Forelimb muscle (tissue), 1 donor: ENCODE measurements around the gene NR1H3. TPM values are rescaled to one million over a fixed set of nuclear protein-coding genes. Genes with fewer than 3 reads are reported as not detected.
"Not testable (repeated sequence)": the region's sequence is repeated elsewhere in the genome, so short reads cannot be mapped to it uniquely, and the experiment has no call there.

ENCODE experiments used
- DNase-seq: peaks from one replicate; pipeline ENCODE4 v3.0.0-alpha.2; 2013; ENCODE audit warnings: low read depth
- polyA plus RNA-seq: library from polyadenylated mRNA; unstranded; fragments of 120-200 nt; gene quantifications from one replicate; pipeline ENCODE4 v1.2.1, GENCODE V29; 2013; ENCODE audit not compliant: insufficient read length

The NR1H3 gene
- 16.2 TPM for polyA plus RNA-seq

DNA sequence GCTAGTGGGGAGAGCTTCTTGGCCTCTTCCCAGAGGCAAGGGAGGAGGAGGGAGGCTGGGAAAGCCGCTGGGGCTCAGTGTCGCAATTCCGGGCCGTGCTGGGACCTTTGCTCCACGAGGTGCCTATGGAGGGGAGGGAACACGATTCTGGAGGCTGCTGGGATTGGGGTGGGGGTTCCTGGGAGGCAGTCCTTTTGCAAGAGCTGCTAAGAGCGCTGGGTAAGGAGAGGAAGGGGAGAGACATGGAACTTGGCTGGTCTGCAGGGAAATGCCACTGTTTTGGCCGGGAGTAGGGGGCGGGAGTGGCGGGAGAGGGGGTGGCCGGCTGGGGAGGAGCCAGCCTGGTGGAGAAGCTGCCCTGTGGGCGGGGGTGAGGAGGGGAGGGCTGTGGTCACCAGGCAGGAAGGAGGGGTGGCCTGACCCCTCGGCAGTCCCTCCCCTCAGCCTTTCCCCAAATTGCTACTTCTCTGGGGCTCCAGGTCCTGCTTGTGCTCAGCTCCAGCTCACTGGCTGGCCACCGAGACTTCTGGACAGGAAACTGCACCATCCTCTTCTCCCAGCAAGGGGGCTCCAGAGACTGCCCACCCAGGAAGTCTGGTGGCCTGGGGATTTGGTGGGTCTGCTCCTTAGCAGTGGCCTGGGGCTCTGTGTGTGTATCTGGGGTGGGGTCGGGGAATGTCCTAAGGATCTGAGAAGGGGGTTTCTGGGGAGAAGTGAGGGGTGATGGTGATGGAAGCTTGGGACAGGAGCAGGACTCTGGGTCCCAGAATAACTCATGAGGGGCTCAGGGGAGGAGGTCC lies at the start of gene NR1H3:
Gene NR1H3, plus strand, starts transcription at position 480 of the 800 bp plus-strand sequence. CDS start 1,221 bp downstream, outside the sequence.
- no peak for DNase-seq

DNA sequence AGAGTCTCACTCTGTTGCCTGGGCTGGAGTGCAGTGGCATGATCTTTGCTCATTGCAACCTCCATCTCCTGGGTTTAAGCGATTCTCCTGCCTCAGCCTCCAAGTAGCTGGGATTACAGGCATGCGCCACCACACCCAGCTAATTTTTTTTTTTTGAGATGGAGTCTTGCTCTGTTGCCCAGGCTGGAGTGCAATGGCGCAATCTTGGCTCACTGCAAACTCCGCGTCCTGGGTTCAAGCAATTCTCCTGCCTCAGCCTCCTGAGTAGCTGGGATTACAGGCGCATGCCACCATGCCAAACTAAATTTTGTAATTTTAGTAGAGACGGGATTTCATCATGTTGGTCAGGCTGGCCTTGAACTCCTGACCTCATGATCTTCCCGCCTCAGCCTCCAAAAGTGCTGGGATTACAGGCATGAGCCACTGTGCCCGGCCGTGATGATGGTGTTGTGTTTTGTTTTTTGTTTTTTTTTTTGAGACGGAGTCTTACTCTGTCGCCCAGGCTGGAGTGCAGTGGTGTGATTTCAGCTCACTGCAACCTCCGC lies 49.7 kb upstream of the NR1H3 start:
- DNase-seq: not testable (repeated sequence)

DNA sequence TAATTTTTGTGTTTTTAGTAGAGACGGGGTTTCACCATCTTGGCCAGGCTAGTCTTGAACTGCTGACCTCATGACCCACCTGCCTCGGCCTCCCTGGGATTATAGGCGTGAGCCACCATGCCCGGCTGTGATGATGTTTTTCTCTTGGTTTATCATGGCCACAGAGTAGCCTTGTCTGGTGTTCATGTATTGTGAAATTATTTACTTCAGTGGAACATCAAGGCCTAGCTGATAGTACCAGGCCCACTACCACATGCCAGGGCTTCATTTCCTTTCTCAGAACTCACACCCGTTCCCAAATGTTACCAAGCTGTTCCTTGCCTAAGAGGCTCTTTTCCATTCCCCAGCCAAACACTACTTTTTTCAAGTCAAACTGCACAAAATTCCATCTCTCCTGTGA lies 49.2 kb upstream of the NR1H3 start:
- DNase-seq: no peak

DNA sequence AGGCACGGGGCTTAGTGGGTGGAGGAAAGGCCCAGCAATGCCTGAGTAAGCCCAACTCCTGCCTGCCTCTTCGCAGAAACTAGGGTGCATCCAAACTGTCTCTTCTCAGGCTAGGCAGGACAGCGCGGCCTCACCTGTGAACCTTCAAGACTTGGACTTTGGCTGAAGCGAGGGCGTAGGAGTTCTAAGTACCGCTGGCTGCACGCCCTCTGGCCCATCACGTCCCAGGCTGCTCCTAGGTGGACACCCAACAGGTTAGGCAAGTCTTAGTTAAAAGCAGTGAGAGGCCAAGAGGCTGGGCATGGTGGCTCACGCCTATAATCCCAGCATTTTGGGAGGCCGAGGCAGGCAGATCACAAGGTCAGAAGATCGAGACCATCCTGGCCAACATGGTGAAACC lies 44.9 kb upstream of the NR1H3 start:
- no peak for DNase-seq

DNA sequence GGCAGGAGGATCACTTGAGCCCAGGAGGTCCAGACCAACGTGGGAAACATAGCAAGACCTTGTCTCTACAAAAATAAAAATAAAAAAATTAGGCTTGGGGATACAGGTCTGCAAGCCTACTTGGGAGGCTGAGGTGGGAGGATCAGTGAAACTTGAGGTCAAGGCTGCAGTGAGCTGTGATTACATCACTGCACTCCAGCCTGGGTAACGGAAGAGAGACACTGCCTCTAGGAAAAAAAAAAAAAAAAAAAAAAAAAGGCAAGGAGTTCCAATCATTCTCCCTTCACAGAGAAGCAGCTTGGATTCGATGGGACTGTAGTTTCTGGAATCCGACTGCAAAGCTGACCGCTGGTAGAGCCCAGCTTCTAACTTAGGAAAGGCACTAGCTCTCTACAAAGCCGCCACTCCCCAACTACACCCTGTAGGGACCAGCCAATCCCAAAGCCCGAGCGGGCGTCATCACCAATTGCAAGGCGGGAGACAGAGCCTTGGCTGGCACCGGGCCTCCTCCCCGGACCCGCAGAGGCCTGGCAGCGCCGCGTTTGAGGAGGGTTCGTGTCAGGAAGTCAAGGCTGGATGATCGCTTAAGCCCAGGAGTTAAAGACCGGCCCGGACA lies 43.7 kb upstream of the NR1H3 start:
- no peak for DNase-seq

DNA sequence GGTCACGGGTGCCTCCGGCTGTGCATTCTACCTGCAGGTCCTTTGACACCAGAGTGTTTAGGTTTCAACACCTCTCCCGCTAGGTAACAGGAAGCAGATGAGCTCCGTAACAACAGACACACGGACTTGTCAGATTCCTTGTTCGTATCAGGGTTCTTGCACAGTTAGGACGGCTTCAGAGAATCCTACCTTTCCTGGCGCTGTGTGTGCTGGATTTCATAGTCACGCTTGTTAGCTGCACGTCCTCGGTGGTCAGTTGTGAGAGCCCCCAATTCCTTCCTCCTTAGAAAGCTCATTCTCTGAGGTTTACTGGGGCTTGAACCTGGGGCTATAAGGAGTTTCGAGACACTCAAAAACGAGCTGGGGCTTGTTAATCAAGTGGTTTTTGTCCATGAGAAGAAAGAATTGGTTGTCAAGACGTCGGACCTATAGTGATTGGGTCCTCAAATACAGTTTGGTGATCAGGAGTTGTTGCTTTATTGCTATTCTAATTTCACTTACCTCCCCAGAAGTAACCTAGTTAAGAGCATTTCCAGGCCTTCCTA lies 42.4 kb upstream of the NR1H3 start:
- no peak for DNase-seq

DNA sequence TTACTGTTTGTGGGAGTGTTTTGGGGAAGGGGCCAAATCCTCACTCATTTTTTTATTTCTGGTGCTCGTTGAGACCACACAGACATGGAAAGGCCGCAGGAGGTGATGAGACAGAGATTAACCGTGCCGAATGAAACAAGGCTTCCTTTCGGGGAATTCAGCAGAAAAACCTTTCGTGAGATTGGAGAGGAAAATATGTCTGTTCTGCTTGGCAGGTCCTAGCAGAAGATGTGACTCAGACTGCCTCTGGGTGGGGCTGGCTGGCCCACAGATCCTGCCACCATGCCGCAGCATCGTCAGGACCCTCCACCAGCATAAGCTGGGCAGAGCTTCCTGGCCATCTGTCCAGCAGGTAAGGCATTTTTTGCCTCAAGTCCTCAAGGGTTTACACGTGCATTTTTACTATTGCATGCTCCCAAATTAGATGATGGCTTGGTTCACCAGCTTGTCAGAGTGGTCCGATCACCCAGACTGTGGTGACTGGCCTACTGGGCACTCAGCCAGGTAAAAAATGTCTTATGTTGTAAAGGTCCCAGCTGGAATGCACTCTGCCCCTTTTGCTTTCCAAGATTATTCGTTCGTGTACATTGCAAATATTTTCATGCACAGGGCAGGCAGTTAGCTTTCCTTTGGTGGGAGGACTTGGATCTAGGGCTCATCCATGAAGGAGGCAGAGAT lies 41.5 kb upstream of the NR1H3 start:
- DNase-seq: no peak

DNA sequence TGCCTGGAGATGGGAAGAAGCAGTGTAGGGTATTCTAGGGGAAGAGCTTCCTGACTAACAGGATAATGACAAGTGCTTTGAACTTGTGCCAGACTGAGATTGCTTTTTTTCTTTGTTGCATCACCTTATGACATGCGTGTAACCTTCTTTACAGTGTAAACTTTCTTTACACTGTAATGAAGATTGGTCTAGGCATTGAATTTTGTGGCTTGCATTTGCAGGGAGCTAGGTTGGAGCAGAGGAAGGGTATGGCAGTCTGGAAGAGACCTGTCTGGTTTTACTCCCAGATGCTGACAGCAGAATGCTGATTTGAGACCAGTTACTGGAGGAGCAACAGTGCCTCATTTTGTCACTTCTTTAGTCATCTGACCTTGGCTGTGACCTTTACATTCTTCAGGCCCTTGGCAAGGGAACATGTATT lies 37.4 kb upstream of the NR1H3 start:
- DNase-seq: no peak

DNA sequence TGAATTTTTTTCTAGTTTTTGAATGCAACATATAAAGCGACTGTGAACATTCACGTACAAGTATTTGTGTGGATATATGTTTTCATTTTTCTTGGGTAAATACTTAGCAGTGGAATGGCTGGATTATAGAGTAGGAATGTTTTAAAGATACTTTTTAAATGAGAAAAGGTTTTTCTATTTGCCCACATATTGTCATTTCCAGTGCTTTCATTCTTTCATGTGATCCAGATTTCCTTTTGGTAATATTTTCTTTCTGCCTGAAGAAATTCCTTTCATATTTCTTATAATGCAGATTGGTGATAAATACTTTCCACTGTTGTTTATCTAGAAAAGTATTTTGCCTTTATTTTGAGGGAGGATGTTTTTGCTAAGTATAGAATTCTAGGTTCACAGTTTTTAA lies 35.1 kb upstream of the NR1H3 start:
- DNase-seq: no peak

DNA sequence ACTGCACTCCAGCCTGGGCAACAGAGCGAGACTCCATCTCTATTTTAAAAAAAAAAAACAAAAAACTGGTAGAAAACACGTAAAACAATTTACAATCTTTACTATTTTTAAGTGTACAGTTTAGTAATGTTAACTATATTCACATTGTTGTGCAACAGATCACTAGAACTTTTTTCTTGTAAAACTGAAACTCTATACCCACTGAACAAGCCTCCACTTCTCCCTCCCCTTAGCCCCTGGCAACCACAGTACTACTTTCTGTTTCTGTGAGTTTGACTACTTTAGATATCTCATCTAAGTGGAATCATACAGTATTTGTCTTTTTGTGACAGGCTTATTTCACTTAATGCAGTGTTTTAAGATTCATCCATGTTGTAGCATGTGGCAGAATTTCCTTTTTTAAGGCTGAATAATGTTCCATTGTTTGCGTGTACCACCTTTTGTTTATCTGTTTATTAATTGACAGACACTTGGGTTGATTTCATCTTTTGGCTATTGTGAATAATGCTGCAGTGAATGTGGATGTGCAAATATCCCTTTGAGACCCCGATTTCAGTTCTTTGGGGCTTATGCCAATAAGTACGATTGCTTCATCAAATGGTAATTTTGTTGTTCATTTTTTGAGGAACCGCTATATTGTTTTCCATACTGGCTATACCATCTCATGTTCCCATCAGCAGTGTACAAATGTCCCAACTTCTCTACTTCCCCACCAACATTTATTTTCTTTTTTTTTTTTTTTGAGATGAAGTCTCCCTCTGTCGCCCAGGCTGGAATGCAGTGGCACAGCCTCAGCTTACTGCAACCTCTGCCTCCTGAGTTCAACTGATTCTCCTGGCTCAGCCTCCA lies 32.0 kb upstream of the NR1H3 start:
- DNase-seq: no peak

DNA sequence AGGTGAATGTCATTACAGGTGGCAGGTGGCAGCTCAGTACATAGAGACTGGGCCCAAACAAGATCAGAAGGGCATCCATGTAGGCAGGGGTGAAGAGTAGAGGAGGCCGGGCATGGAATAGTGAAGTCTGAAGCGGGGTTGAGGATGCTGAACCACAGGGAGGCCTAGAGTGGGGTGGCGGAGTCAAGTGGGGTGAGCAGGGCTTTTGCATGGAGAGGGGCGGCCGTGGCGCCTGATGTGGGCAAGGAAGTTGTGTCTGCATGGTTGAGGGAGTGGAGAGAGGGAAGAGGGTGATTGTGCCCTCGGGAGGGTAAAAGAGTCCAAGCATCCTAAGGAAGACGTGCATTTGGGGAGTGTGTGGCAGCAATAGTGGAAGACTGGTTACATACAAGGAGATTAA lies 28.6 kb upstream of the NR1H3 start:
- no peak for DNase-seq

DNA sequence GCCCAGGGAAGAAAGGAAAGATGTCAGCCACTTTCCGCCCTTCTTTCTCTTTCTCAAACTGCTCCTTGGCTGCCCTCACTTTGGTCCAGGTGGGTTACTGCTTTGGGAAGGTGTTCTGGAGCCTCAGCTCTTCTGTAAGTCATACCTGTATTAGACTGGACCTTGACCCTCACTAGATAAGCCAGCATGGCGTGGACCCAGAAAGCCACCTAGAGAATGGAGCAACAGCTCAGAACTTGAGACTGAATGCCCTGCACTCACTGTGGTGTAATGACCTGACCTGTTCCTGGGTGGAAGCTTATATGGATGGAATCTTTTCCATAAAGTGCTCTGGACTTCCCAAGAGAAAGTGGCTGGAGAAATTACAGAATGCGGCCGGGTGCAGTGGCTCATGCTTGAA lies 24.7 kb upstream of the NR1H3 start:
- DNase-seq: no peak

DNA sequence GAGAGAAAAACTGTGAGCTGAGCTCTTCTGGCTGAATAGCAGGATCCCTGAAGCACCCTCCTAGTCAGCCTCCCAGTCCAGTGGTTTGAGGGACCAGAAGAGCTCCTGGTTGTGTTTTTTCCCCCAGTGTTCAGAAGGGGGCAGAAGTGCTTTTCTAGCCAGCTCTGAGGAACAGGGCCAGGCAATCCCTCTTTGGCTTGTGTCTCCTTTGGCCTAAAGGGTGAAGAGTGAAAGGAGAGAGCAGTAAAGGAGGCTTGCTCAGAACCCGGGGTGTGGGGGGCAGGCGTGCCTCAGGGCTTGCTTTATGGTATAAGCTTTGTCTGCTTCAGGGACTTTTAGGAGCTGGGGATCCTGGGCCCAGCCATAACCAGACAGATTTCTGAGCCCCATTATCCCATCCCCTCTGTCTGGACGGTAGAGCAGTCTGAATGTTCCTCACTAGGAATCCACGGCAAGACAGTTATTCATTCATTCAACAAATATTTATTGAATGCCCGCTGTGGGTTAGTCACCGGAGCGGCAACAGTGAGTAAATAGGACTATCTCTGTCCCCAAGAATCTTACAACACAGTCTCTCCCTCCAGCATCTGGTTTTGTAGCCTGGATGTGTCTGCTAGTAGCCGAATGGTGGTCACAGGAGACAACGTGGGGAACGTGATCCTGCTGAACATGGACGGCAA lies 23.7 kb upstream of the NR1H3 start:
- no peak for DNase-seq

DNA sequence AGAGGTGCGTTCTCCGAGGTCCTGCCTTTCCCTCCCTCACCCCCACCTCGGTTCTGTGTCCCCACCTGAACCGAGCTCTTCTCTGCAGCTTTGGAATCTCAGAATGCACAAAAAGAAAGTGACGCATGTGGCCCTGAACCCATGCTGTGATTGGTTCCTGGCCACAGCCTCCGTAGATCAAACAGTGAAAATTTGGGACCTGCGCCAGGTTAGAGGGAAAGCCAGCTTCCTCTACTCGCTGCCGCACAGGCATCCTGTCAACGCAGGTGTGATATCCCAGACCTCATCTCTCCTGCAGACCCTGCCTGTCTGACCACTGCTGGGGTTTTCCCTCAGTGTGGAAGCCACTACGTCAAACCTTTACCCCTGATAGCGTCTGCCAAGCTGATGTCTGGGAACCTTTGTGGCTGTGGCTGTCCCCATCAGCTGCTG lies 23.1 kb upstream of the NR1H3 start:
- no peak for DNase-seq

DNA sequence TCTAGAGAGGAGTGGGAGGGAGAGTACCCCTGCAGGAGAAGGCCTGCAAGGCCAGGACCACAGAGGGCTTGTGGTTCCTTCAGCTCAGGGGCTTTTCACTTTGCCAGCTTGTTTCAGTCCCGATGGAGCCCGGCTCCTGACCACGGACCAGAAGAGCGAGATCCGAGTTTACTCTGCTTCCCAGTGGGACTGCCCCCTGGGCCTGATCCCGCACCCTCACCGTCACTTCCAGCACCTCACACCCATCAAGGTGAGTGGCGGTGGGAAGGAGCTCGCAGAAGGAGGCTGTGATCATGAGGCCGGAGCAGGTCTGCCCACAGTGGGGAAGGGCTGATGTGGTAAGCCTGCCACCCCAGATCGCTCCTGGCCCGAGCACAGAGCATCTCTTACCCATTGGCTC lies 22.6 kb upstream of the NR1H3 start:
- no peak for DNase-seq

DNA sequence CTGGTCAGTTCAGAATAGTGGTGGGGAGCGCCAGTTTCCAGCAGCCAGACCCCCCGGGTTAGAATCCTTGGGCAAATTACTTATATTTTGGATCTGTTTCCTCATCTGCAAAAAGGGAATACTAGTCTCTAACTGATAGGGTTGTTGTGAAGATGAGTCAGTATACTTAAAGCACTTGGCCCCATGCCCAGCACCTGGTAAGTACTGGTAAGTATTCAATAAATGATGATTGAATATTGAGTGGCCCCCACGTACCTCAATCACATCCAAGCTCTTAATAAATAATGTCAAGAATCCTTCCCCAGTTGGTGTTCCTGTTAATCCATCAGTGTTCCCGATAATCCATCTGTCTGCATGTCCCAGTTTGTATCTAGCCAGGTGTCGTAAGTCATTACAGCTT lies 21.3 kb upstream of the NR1H3 start:
- DNase-seq: no peak

DNA sequence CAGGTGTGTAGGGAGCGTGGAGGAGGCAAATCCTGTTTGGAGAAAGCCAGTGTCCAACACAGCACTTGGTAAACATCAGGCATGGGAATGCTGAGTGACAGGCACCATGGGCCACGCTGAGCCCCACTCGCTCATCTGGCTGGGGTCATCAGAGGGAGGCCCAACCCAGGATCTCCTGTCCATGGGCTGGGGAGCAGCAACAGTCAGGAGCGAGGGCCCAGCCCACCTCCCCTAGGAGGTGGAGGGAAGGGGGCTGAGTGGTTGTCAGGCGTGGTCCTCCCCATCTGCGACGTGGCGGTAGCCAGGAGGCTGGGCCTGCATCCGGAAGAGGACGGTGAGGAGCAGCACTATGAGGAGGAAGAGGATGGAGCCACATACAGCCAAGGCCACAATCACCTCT lies 17.9 kb upstream of the NR1H3 start:
- DNase-seq: no peak

DNA sequence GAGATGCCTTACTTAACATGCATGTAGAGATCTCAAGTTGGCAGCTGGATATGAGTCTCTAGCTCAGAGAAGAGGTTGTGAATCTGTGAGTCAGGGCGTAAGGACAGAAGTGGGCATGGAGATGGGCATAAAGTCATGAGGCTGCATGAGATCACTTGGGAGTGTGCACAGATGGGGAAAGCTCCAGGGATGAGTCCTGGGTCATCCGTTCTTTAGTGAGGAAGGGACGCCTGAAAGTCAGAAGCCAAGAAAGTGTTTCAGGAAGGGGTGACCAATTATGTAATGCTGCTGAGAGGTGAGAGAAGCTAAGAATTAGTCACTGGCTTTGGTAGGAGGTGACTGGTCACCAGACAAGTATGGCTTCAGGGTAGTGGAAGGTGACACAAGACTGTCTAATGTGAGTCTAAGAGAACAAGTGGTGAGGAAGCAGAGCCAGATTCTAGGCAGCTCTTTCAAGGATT lies 15.9 kb upstream of the NR1H3 start:
- DNase-seq: no peak

DNA sequence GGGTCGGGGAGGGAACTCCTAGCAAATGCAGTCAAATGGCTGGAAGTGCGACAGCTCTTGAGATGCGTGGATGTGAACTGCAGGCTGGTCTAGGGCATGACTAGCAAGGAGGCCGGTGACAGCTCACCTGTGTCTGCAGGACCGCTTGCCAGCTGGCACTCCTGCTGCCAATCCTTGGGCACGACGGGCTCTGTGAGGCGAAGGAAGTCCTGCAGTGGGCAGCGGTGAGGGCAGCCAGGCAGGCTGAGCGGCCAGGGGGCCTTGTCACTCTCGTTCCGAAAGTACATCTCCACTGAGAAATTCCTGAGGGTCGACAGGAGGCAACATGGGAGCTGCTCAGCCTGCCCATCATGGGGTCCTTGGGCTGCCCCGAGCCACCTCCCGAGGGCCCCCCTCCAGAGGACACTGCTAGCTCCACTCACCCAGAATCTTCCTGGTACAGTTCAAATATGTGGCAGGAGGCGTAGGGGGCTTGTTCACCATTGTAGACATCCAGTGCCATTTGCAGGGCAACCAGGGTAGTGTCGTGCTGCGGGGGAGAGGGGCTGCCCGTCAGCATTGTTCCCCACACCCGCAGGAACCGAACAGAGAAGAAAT lies 15.1 kb upstream of the NR1H3 start:
- no peak for DNase-seq

DNA sequence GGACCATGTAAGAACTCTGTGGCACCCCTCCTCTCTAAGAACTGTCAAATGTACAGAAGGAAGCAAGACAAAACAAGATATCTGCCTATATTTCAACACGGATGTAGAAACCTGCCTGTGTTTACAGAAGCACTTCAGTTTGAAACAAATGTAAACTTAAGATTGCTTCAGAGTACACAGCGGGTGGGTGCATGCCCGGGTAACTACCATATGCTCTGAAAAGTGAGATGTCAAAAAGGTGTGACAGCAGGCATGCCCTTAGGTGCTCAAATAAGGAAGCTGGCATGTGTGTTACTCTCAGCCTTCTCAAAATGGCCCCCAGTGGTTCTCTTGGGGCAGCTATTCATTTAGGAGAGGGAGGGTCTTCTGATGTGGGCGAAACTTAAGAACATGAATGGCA lies 14.3 kb upstream of the NR1H3 start:
- no peak for DNase-seq
